Thyroid gland (tissue), 4 donors: Measurements from ENCODE around the gene EML4. TPM values are rescaled to one million over a fixed set of nuclear protein-coding genes. Genes with fewer than 3 reads are reported as not detected.

Source experiments
- DNase-seq, 2 donors: peaks; one replicate each; pipeline ENCODE4 v3.0.0-alpha.2; 2019
- H3K27ac ChIP-seq, 3 donors: fragments of 200-600 bp; sonication (generic); 1 replicate in 2 of 3; 2 replicates in 1 of 3; pipeline ENCODE4 v1.5.1; 2016 to 2019; ENCODE audit warnings: mild to moderate bottlenecking in 1 of 3, moderate library complexity in 1 of 3
- H3K27me3 ChIP-seq: fragments of 200-600 bp; sonication (generic); one replicate; pipeline ENCODE4 v1.5.1; 2019
- H3K36me3 ChIP-seq, 2 donors: fragments of 200-600 bp; sonication (generic); one replicate each; pipeline ENCODE4 v1.5.1; 2016 to 2019
- H3K4me1 ChIP-seq, 2 donors: fragments of 200-600 bp; sonication (generic); one replicate each; pipeline ENCODE4 v1.5.1; 2017 to 2019
- H3K4me3 ChIP-seq, 3 donors: fragments of 200-600 bp; sonication (generic); replicated peaks in 1 of 3; 1 replicate in 2 of 3; 2 replicates in 1 of 3; pipeline ENCODE4 v1.5.1; 2016; ENCODE audit warnings: mild to moderate bottlenecking in 1 of 3
- H3K9me3 ChIP-seq: fragments of 200-600 bp; sonication (generic); one replicate; pipeline ENCODE4 v1.5.1; 2017
- CTCF ChIP-seq, 6 experiments: fragments of 200-600 bp in 3 of 6; fragments of 450-650 bp in 3 of 6; sonication (generic) in 3 of 6; IDR thresholded peaks; one replicate each; pipeline ENCODE4 v1.5.1; 2016 to 2019; ENCODE audit warnings: antibody characterized with exemption in 6 of 6, mild to moderate bottlenecking in 2 of 6, inconsistent platforms in 1 of 6, moderate library complexity in 1 of 6
- POLR2A ChIP-seq, 2 donors: fragments of 450-650 bp; IDR thresholded peaks; one replicate each; pipeline ENCODE4 v1.6.1; 2017; ENCODE audit warnings: antibody characterized with exemption in 2 of 2, mild to moderate bottlenecking in 2 of 2, moderate library complexity in 1 of 2
- WGBS, 2 donors: methylation state at CpG; one replicate each; pipeline ENCODE4 v1.1.5; 2017; 5-methylcytosine and 5-hydroxymethylcytosine counted together
- intact Hi-C: fragments of 100-400 bp; cut with DNase I; formaldehyde crosslinking; loops from one replicate; pipeline ENCODE4 v1.15.1; 2023
- total RNA-seq, 4 donors: library from RNA; depleted of rRNA; stranded (reverse); fragments of >200 nt; gene quantifications; one replicate each; pipeline ENCODE4 v1.2.3, GENCODE V29; 2016

Gene EML4
- total RNA-seq, 4 donors from 2014 or later = 52.5 to 67.2 (median 64.7) TPM

GRCh38 chr2:42337846-42338566, 168.9 kb downstream of the EML4 start:
- 95 to 96% methylated on average over 28 of the region's 28 CpGs for WGBS, 2 donors
- intact Hi-C loops = loop anchor here (10.0 kb wide), 1 partner anchor 243 kb away; no protein-coding TSS in a partner anchor
- DNase-seq = no peak
- Histone ChIP-seq H3K27ac (no peak overlapping the region), H3K36me3 (peaks cover 4 to 5% of the 10 kb centered on the region in 2 donors), H3K9me3 (no peaks in the 10 kb centered on the region), H3K27me3 (no peaks in the 10 kb centered on the region), H3K4me1 (peaks cover 17 to 18% of the 10 kb centered on the region in 2 donors), H3K4me3 (no peak overlapping the region)
- TF ChIP-seq POLR2A (IDR thresholded peaks at IDR 0.05) (no peak), CTCF (IDR thresholded peaks at IDR 0.05) (no peak)

- H3K4me1 ChIP-seq = peaks cover 17 to 18% of the 10 kb centered on the region in 2 donors
- no peaks in the 10 kb centered on the region for H3K27me3 ChIP-seq
- H3K9me3 ChIP-seq = no peaks in the 10 kb centered on the region
- WGBS, 2 donors = 91 to 92% methylated on average over 13 of the region's 13 CpGs
- no peak overlapping the region for H3K4me3 ChIP-seq
- H3K36me3 ChIP-seq = peaks cover 4 to 5% of the 10 kb centered on the region in 2 donors
- intact Hi-C loops = loop anchor here (10.0 kb wide), 1 partner anchor 244 kb away; no protein-coding TSS in a partner anchor
- DNase-seq = no peak
- no peak for TF ChIP-seq POLR2A (IDR thresholded peaks at IDR 0.05)
- no peak for TF ChIP-seq CTCF (IDR thresholded peaks at IDR 0.05)
- no peak overlapping the region for H3K27ac ChIP-seq
Observed at GRCh38 chr2:42338567-42339190, 169.5 kb downstream of the EML4 start.

GRCh38 chr2:42339191-42339912, 170.2 kb downstream of the EML4 start:
- intact Hi-C loops = loop anchor here (10.0 kb wide), 1 partner anchor 245 kb away; no protein-coding TSS in a partner anchor
- TF ChIP-seq CTCF (IDR thresholded peaks at IDR 0.05) (peak in 1 of 6 experiments; percentile 6), POLR2A (IDR thresholded peaks at IDR 0.05) (no peak)
- no peak overlapping the region for H3K27ac ChIP-seq
- no peaks in the 10 kb centered on the region for H3K27me3 ChIP-seq
- H3K9me3 ChIP-seq = no peaks in the 10 kb centered on the region
- H3K4me3 ChIP-seq = no peak overlapping the region
- peaks cover 0 to 5% of the 10 kb centered on the region in 2 donors for H3K36me3 ChIP-seq
- peaks cover 17 to 18% of the 10 kb centered on the region in 2 donors for H3K4me1 ChIP-seq
- peak in 1 of 2 donors; percentile 35 for DNase-seq
- 84 to 87% methylated on average over 21 of the region's 21 CpGs for WGBS, 2 donors

GRCh38 chr2:42340045-42340937, 171.1 kb downstream of the EML4 start:
- Histone ChIP-seq H3K27me3 (no peaks in the 10 kb centered on the region), H3K9me3 (no peaks in the 10 kb centered on the region), H3K36me3 (peaks cover 0 to 5% of the 10 kb centered on the region in 2 donors), H3K4me3 (no peak overlapping the region), H3K27ac (no peak overlapping the region), H3K4me1 (peaks cover 17 to 18% of the 10 kb centered on the region in 2 donors)
- WGBS, 2 donors = 92 to 96% methylated on average over 23 of the region's 23 CpGs
- TF ChIP-seq POLR2A (IDR thresholded peaks at IDR 0.05) = no peak
- TF ChIP-seq CTCF (IDR thresholded peaks at IDR 0.05) = no peak
- intact Hi-C loops = no loop called here
- no peak for DNase-seq
